Measurements from ENCODE around the gene GABRE.

DNA sequence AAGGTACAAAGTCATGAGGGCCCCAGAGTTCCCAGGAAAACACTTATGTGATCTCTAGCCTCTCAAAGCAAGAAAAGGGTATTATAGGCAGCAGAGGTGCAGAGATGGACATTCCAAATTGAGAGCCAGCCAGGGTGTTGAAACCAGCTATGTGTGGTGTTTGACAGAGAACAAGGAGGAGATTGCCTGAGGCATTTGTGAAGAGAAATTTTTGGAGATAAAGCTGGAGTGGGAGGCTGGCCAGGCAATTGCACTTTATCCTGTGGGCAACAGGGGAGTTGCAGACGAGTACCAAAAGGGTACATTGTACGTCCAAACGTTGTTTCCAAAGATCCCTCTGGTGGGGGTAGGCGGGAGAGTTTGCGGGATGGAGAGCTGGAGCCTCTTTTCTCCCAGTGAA lies 2.5 kb upstream of the GABRE start:
- TF ChIP-seq, protein P1, sequence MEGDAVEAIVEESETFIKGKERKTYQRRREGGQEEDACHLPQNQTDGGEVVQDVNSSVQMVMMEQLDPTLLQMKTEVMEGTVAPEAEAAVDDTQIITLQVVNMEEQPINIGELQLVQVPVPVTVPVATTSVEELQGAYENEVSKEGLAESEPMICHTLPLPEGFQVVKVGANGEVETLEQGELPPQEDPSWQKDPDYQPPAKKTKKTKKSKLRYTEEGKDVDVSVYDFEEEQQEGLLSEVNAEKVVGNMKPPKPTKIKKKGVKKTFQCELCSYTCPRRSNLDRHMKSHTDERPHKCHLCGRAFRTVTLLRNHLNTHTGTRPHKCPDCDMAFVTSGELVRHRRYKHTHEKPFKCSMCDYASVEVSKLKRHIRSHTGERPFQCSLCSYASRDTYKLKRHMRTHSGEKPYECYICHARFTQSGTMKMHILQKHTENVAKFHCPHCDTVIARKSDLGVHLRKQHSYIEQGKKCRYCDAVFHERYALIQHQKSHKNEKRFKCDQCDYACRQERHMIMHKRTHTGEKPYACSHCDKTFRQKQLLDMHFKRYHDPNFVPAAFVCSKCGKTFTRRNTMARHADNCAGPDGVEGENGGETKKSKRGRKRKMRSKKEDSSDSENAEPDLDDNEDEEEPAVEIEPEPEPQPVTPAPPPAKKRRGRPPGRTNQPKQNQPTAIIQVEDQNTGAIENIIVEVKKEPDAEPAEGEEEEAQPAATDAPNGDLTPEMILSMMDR (conservative IDR thresholded peaks at IDR 0.05; ENCODE audit: low read length), result no peak
- TF ChIP-seq EZH2phosphoT487 (IDR thresholded peaks at IDR 0.05; ENCODE audit: borderline replicate concordance), result no peak
